ENCODE data around the gene RANBP9. TPM values are rescaled to one million over a fixed set of nuclear protein-coding genes. Genes with fewer than 3 reads are reported as not detected.

RANBP9 gene
- total RNA-seq, 1 experiment from 2014 or later, result 73.8 TPM

GRCh38 chr6:13593103-13593502, 118.5 kb downstream of the RANBP9 start:
- ChIA-PET POLR2A (ENCODE audit: unreplicated experiment) (no interaction called here), CTCF (interaction anchor here (0.9 kb wide), 1 partner anchor 260 kb away, joined by 3 read pairs; no protein-coding TSS in a partner anchor)
- H4K20me1 ChIP-seq (ENCODE audit: insufficient read depth), result no peaks in the 10 kb centered on the region
- H3K79me2 ChIP-seq (ENCODE audit: low read depth), result no peaks in the 10 kb centered on the region
- H3K9me3 ChIP-seq (ENCODE audit: insufficient read depth, low read depth), result no peaks in the 10 kb centered on the region
- H3K27ac ChIP-seq, result no peak overlapping the region
- DNase-seq, result no peak
- H3K36me3 ChIP-seq (ENCODE audit: low read depth), result peaks cover 5% of the 10 kb centered on the region; the same call in 1 of the 2 replicates
- H3F3A ChIP-seq (ENCODE audit: insufficient read depth, low read depth), result no peaks in the 10 kb centered on the region
- H2AFZ ChIP-seq, result no peak overlapping the region
- no peaks in the 10 kb centered on the region for H3K9me2 ChIP-seq (ENCODE audit: insufficient read depth)
- TF ChIP-seq CTCF (conservative IDR thresholded peaks at IDR 0.05) (no peak), EZH2 (IDR thresholded peaks at IDR 0.05; ENCODE audit: low read depth) (no peak)
- no peaks in the 10 kb centered on the region for H3K27me3 ChIP-seq (ENCODE audit: insufficient read depth, low read depth)
- intact Hi-C loops (cut with micrococcal nuclease; ENCODE audit: unreplicated experiment), result no loop called here
- no peaks in the 10 kb centered on the region for H3K4me1 ChIP-seq (replicated peaks; ENCODE audit: insufficient read depth)
- H3K4me2 ChIP-seq, result no peak overlapping the region
- BruUV-seq (replicated peaks), result no TSS peak
- no peak overlapping the region for H3K4me3 ChIP-seq

DNA sequence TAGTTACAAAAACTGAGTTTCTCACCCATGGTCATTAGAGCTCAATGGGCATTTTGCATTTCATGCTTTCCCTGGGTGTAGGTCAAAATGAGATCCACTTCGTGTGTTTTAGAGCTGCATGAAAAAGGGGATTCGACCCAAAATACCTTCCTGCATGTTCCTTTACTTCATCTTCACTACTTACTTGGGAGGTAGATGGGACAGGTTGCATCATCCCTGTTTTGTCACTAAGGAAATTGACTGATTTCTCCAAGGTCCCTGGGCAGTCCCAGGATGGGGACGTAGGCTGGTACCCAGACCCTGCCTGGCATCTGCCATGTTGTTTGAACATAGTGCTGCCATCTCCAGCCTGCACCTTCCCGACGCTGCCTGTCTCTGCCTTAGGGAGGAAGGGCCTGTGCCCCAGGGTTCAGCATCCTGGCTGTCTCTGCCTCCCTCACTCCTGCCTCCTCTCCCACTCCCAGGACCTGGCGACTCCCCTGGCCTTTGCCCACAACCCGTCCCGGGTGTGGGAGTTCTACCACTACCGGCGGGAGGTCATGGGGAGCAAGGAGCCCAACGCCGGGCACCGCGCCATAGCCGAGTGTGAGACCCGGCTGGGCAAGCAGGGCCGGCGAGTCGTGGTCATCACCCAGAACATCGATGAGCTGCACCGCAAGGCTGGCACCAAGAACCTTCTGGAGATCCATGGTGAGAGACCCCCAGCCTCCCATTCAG, 120.3 kb downstream of the RANBP9 start:
- Histone ChIP-seq H3F3A (ENCODE audit: insufficient read depth, low read depth) (no peaks in the 10 kb centered on the region), H3K27ac (no peak overlapping the region), H3K4me1 (replicated peaks; ENCODE audit: insufficient read depth) (no peaks in the 10 kb centered on the region), H3K9me3 (ENCODE audit: insufficient read depth, low read depth) (no peaks in the 10 kb centered on the region), H3K36me3 (ENCODE audit: low read depth) (peaks cover 10% of the 10 kb centered on the region; the same call in 1 of the 2 replicates), H3K27me3 (ENCODE audit: insufficient read depth, low read depth) (no peaks in the 10 kb centered on the region), H3K9me2 (ENCODE audit: insufficient read depth) (no peaks in the 10 kb centered on the region), H3K79me2 (ENCODE audit: low read depth) (no peaks in the 10 kb centered on the region), H4K20me1 (ENCODE audit: insufficient read depth) (no peaks in the 10 kb centered on the region), H3K4me3 (no peak overlapping the region), H2AFZ (no peak overlapping the region), H3K4me2 (no peak overlapping the region)
- ChIA-PET POLR2A (ENCODE audit: unreplicated experiment) (no interaction called here), CTCF (no interaction called here)
- DNase-seq, result no peak
- TF ChIP-seq EZH2 (IDR thresholded peaks at IDR 0.05; ENCODE audit: low read depth) (no peak), CTCF (conservative IDR thresholded peaks at IDR 0.05) (no peak)
- intact Hi-C loops (cut with micrococcal nuclease; ENCODE audit: unreplicated experiment), result no loop called here
- BruUV-seq (replicated peaks), result no TSS peak

- POLR2A ChIA-PET (ENCODE audit: unreplicated experiment), result interaction anchor here (0.7 kb wide), 1 partner anchor 235 kb away, joined by 3 read pairs; no protein-coding TSS in a partner anchor
- no peak overlapping the region for H2AFZ ChIP-seq
- CTCF ChIA-PET, result no interaction called here
- no TSS peak for BruUV-seq (replicated peaks)
- no peaks in the 10 kb centered on the region for H3K27me3 ChIP-seq (ENCODE audit: insufficient read depth, low read depth)
- no peak for DNase-seq
- no peaks in the 10 kb centered on the region for H3K4me1 ChIP-seq (replicated peaks; ENCODE audit: insufficient read depth)
- H3K4me3 ChIP-seq, result no peak overlapping the region
- H3K79me2 ChIP-seq (ENCODE audit: low read depth), result no peaks in the 10 kb centered on the region
- peaks cover 10% of the 10 kb centered on the region; the same call in 1 of the 2 replicates for H3K36me3 ChIP-seq (ENCODE audit: low read depth)
- TF ChIP-seq CTCF (conservative IDR thresholded peaks at IDR 0.05) (no peak), EZH2 (IDR thresholded peaks at IDR 0.05; ENCODE audit: low read depth) (no peak)
- H3K9me2 ChIP-seq (ENCODE audit: insufficient read depth), result no peaks in the 10 kb centered on the region
- H3K4me2 ChIP-seq, result no peak overlapping the region
- no peaks in the 10 kb centered on the region for H3K9me3 ChIP-seq (ENCODE audit: insufficient read depth, low read depth)
- H4K20me1 ChIP-seq (ENCODE audit: insufficient read depth), result no peaks in the 10 kb centered on the region
- H3K27ac ChIP-seq, result no peak overlapping the region
- H3F3A ChIP-seq (ENCODE audit: insufficient read depth, low read depth), result no peaks in the 10 kb centered on the region
- intact Hi-C loops (cut with micrococcal nuclease; ENCODE audit: unreplicated experiment), result no loop called here
Measured at GRCh38 chr6:13590574-13591153, 121.0 kb downstream of the RANBP9 start.
